Lung (tissue), 12 donors: ENCODE results near the gene CSH2. TPM values are rescaled to one million over a fixed set of nuclear protein-coding genes. Genes with fewer than 3 reads are reported as not detected.
"Not testable (repeated sequence)": the region's sequence is repeated elsewhere in the genome, so short reads cannot be mapped to it uniquely, and the experiment has no call there.

ENCODE experiments used
- ATAC-seq: fragments of 200-7000 bp; cut with Tn5 transposase; one replicate; pipeline ENCODE4 v1.9.1; 2020; ENCODE audit warnings: moderate number of reproducible peaks; ENCODE audit not compliant: insufficient read depth, low FRiP score
- DNase-seq, 3 donors: peaks; one replicate each; pipeline ENCODE4 v3.0.0-alpha.2; 2013 to 2017
- H3K27ac ChIP-seq, 2 donors: one replicate each; pipeline ENCODE4 v1.5.1; 2013; ENCODE audit warnings: mild to moderate bottlenecking in 2 of 2, moderate library complexity in 2 of 2, control low read depth in 1 of 2, inconsistent platforms in 1 of 2, low read depth in 1 of 2, low read length in 1 of 2
- H3K27me3 ChIP-seq, 3 donors: one replicate each; pipeline ENCODE4 v1.5.1; 2013; ENCODE audit warnings: low read length in 2 of 3; ENCODE audit not compliant: control insufficient read depth in 3 of 3, insufficient read depth in 3 of 3
- H3K36me3 ChIP-seq, 4 donors: one replicate each; pipeline ENCODE4 v1.5.1; 2013; ENCODE audit warnings: low read length in 4 of 4, mild to moderate bottlenecking in 1 of 4, moderate library complexity in 1 of 4; ENCODE audit not compliant: control insufficient read depth in 4 of 4, insufficient read depth in 4 of 4
- H3K4me1 ChIP-seq, 5 donors: one replicate each; pipeline ENCODE4 v1.5.1; 2013; ENCODE audit warnings: low read length in 5 of 5, mild to moderate bottlenecking in 2 of 5, moderate library complexity in 1 of 5; ENCODE audit not compliant: control insufficient read depth in 5 of 5, insufficient read depth in 5 of 5
- H3K4me3 ChIP-seq: one replicate; pipeline ENCODE4 v1.5.1; 2013; ENCODE audit warnings: mild to moderate bottlenecking, control low read depth, moderate library complexity
- H3K9ac ChIP-seq, 2 donors: one replicate each; pipeline ENCODE4 v1.5.1; 2013; ENCODE audit warnings: low read length in 2 of 2, control low read depth in 1 of 2; ENCODE audit not compliant: insufficient read depth in 1 of 2
- H3K9me3 ChIP-seq, 4 donors: one replicate each; pipeline ENCODE4 v1.5.1; 2013; ENCODE audit warnings: low read length in 3 of 4, mild to moderate bottlenecking in 1 of 4, moderate library complexity in 1 of 4; ENCODE audit not compliant: control insufficient read depth in 4 of 4, insufficient read depth in 3 of 4
- CTCF ChIP-seq: IDR thresholded peaks from 2 replicates; pipeline ENCODE4 v1.5.1; 2012; ENCODE audit warnings: mild to moderate bottlenecking; ENCODE audit errors: control extremely low read depth, extremely low read depth
- WGBS, 2 donors: extraction: QIAGEN DNeasy Blood & Tissue Kit; methylation state at CpG; one replicate each; pipeline ENCODE4 v1.1.7; 2013; 5-methylcytosine and 5-hydroxymethylcytosine counted together
- polyA plus RNA-seq, 2 donors: library from polyadenylated mRNA; stranded (reverse); fragments of 200-250 nt; gene quantifications; one replicate each; pipeline ENCODE4 v1.2.1, GENCODE V29; 2013
- total RNA-seq, 2 donors: library from RNA; depleted of rRNA in 1 of 2; stranded (reverse); fragments of >200 nt in 1 of 2; gene quantifications; one replicate each; pipeline ENCODE4 v1.2.1, GENCODE V29; 2014 to 2021
- donor health status: control.
- donor health status: control.
- donor health status: Bipolar disorder and iron deficiency.
- donor health status: healthy.
- donor health status: DM: yes; HTN: yes; CAD: no.

Gene CSH2
- total and polyA plus RNA-seq, 4 donors = not detected

- ATAC-seq = no peak
- TF ChIP-seq CTCF = no peak
- Histone ChIP-seq H3K4me1 (no peaks in the 10 kb centered on the region), H3K36me3 (peaks cover 0 to 3% (median 0%) of the 10 kb centered on the region in 4 donors), H3K4me3 (no peak overlapping the region), H3K27ac (no peak overlapping the region), H3K9ac (no peak overlapping the region), H3K27me3 (no peaks in the 10 kb centered on the region), H3K9me3 (no peaks in the 10 kb centered on the region)
- WGBS, 2 donors = 69 to 87% methylated on average over 10 of the region's 10 CpGs
- no peak for DNase-seq
These were observed 44.8 kb upstream of the CSH2 start for GRCh38 chr17:63918305-63918704.

- no peak for DNase-seq
- ATAC-seq = no peak
- no peaks in the 10 kb centered on the region for H3K27me3 ChIP-seq
- H3K9ac ChIP-seq = no peak overlapping the region
- H3K4me1 ChIP-seq = no peaks in the 10 kb centered on the region
- H3K27ac ChIP-seq = no peak overlapping the region
- WGBS, 2 donors = 79 to 91% methylated on average over 13 of the region's 13 CpGs
- no peaks in the 10 kb centered on the region for H3K9me3 ChIP-seq
- no peak overlapping the region for H3K4me3 ChIP-seq
- peaks cover 0 to 3% (median 0%) of the 10 kb centered on the region in 4 donors for H3K36me3 ChIP-seq
- TF ChIP-seq CTCF = no peak
These were observed 44.2 kb upstream of the CSH2 start for GRCh38 chr17:63917646-63918045.

DNA sequence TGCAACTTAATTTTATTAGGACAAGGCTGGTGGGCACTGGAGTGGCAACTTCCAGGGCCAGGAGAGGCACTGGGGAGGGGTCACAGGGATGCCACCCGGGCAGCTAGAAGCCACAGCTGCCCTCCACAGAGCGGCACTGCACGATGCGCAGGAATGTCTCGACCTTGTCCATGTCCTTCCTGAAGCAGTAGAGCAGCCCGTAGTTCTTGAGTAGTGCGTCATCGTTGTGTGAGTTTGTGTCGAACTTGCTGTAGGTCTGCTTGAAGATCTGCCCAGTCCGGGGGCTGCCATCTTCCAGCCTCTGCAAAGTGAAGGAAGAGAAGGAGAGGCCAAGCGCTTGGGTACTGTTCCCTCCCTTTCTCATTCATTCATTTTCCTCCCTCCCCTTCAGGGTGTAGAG, 43.7 kb upstream of the CSH2 start:
- H3K9ac ChIP-seq, H3K4me3 ChIP-seq, H3K27me3 ChIP-seq, H3K4me1 ChIP-seq, DNase-seq, ATAC-seq, H3K36me3 ChIP-seq, H3K27ac ChIP-seq, H3K9me3 ChIP-seq: not testable (repeated sequence)
- whole genome bisulfite sequencing, 2 donors = 89 to 90% methylated on average over 8 to 11 of the region's 11 CpGs

DNA sequence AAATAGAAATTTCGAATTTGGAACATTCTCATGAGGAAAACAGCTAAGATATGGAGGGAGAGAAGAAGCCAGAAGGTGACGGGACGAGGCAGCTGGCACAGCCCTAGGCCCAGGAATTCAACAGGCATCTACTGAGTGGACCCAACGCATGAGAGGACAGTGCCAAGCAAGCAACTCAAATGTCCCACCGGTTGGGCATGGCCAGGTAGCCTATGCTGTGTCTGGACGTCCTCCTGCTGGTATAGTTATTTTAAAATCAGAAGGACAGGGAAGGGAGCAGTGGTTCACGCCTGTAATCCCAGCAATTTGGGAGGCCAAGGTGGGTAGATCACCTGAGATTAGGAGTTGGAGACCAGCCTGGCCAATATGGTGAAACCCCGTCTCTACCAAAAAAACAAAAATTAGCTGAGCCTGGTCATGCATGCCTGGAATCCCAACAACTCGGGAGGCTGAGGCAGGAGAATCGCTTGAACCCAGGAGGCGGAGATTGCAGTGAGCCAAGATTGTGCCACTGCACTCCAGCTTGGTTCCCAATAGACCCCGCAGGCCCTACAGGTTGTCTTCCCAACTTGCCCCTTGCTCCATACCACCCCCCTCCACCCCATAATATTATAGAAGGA, 43.2 kb upstream of the CSH2 start:
- no peak for DNase-seq
- peak overlapping the region in 1 of 2 donors; percentile 49 for H3K9ac ChIP-seq
- TF ChIP-seq CTCF = no peak

DNA sequence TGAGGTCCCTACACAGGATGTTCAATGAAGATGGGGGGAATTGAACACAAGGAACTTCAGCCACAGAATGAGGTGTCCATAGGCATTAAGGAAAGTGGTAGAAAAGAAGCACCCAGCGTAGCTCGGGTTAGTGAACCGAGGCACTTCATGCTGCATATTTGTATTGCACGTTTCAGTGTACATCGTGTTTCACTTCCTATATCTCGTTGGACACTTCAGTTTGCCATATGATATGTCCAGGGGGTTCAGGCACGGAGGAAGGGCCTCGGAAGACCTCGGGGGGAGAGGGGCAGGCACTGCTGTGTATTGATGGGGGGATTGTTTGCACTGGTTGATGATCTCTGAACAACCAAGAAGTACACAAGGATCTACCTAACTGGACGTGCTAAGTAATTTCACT, 42.3 kb upstream of the CSH2 start:
- H3K9ac ChIP-seq, H3K27me3 ChIP-seq, H3K4me3 ChIP-seq, DNase-seq, H3K27ac ChIP-seq, H3K36me3 ChIP-seq, H3K4me1 ChIP-seq, H3K9me3 ChIP-seq, ATAC-seq: not testable (repeated sequence)
- 72% methylated on average over 10 of the region's 10 CpGs for WGBS, 2 donors

More for the DNA sequence above, 43.2 kb upstream of the CSH2 start:
- H3K36me3 ChIP-seq = peaks cover 0 to 3% (median 0%) of the 10 kb centered on the region in 4 donors
- WGBS, 2 donors = 85 to 94% methylated on average over 12 of the region's 12 CpGs
- ATAC-seq = no peak
- H3K4me1 ChIP-seq = no peaks in the 10 kb centered on the region
- H3K27me3 ChIP-seq = no peaks in the 10 kb centered on the region
- no peak overlapping the region for H3K27ac ChIP-seq
- no peak overlapping the region for H3K4me3 ChIP-seq
- H3K9me3 ChIP-seq = no peaks in the 10 kb centered on the region
